GM12873 (cell line): ENCODE measurements around the gene PTPRT.

Experiments used
- TF ChIP-seq, protein P1 (sequence below): IDR thresholded peaks from 2 replicates; pipeline ENCODE4 v1.5.1; 2012; ENCODE audit warnings: low read depth, mild to moderate bottlenecking, moderate library complexity, low read length, control low read depth; ENCODE audit not compliant: insufficient read depth; ENCODE audit errors: missing control alignments

PTPRT gene

DNA sequence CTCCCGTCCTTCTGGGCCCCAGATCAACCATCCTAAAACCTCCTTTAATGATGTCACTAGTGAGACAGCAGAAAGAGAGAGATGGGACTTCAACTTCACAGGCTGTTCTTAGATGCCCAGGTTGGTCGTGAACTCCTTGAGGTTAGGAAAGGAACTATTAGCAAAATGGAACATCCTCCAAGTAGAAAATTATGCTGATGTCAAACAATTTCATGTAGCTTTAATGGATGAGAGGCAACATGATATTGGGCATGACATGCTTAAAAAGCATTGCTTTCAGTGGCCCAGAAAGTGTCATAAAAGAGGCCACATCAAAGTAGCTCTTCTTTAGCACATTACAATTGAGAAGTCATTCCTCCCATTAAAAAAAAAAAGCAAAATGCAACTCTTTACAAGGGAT is 248.1 kb downstream of the PTPRT start:
- TF ChIP-seq, protein P1, sequence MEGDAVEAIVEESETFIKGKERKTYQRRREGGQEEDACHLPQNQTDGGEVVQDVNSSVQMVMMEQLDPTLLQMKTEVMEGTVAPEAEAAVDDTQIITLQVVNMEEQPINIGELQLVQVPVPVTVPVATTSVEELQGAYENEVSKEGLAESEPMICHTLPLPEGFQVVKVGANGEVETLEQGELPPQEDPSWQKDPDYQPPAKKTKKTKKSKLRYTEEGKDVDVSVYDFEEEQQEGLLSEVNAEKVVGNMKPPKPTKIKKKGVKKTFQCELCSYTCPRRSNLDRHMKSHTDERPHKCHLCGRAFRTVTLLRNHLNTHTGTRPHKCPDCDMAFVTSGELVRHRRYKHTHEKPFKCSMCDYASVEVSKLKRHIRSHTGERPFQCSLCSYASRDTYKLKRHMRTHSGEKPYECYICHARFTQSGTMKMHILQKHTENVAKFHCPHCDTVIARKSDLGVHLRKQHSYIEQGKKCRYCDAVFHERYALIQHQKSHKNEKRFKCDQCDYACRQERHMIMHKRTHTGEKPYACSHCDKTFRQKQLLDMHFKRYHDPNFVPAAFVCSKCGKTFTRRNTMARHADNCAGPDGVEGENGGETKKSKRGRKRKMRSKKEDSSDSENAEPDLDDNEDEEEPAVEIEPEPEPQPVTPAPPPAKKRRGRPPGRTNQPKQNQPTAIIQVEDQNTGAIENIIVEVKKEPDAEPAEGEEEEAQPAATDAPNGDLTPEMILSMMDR, result no peak

DNA sequence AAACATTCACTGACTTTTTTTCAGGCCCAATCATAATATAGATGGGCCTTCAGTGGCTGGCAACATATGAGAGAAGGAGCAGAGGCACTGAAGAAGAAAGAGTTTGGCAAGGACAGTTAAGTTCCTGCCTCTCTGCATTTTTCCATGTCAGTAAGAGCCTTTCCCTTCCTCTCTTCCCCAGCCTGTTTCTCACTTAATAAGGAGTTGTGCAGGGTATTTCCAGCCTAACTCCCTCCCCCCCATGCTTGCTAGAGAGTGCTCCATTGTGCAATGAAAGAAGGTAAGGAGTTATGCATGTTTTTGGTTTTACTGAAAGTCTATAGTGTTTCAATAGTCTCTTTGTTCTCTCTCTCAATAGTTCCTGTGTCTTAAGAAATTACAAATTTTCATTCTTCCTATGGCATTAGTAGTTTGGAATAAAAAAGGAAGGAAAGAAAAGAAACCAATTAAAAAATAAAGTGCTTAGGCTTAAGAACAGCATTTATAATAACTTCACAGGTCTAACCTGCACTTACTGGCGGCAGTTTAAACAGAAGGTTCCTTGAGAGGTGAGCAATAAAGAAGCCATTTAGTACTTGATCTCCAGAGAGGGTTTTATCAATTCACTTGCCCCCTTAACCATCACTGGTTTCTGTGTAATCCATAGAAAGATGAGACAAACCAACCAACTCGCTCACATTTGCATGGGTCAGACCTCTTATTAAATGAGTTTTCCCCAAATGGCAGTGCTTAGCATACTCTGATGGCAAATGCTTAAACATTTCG is 251.1 kb downstream of the PTPRT start:
- TF ChIP-seq, protein P1, result no peak

- TF ChIP-seq, protein P1, result no peak
These were observed 253.2 kb downstream of the PTPRT start for GRCh38 chr20:42936482-42936881.

DNA sequence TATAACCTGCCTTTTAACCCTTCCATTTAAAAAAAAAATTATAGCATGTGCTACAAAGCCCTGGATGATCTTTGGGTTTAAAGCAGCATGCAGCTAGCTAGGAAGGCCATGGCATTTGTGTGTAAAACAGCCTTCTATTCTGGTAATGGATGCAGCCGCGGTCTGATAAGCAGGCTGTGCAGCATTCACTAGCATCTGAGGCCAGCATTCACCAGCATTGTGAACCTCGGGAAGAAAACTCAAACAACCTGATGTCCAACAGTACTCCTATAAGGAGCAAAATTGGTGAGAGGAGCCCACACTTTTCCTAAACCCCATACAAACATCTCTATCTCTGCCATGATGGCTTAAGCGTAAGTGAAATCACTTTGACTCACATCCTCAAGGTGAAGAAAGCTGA is 265.5 kb downstream of the PTPRT start:
- TF ChIP-seq, protein P1, result no peak

DNA sequence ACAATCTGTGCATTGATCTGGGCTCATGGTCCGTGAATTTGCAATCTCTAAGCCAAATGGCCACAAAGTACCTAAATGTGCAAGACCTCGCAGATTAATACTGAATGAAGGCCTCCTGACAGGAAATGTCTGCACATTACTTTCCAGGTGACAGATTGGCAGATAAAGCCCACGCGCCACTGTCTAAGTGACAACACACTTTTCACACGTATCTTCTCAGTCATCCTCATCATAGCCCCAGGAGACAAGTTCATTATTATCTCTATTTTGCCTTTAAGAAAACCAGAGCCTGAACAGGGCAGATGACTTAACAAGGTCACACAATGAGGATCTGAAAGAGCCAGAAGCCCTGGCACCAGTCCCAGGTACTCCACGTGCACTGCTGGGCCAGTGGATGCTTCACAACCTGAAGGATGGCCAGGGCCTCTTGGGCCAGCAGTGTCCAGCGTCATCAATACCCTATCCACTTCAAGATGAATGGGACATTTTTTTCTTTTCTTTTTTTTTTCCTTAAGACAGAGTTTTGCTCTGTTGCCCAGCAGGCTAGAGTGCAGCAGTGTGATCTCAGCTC is 266.3 kb downstream of the PTPRT start:
- TF ChIP-seq, protein P1, result no peak

- TF ChIP-seq, protein P1, result no peak
These were observed 268.9 kb downstream of the PTPRT start for GRCh38 chr20:42920776-42921175.

GRCh38 chr20:42919316-42919715 is 270.4 kb downstream of the PTPRT start:
- TF ChIP-seq, protein P1, result no peak
